RKO (cell line): ENCODE measurements around the gene CHRNA4.
"Not testable (repeated sequence)": the region's sequence is repeated elsewhere in the genome, so short reads cannot be mapped to it uniquely, and the experiment has no call there.

Experiments used
- DNase-seq: peaks from one replicate; pipeline ENCODE4 v3.0.0-alpha.2; 2016; ENCODE audit warnings: low spot score

CHRNA4 gene

GRCh38 chr20:63397946-63398450 is 36.8 kb upstream of the CHRNA4 start:
- no peak for DNase-seq

GRCh38 chr20:63397155-63397843 is 36.1 kb upstream of the CHRNA4 start:
- no peak for DNase-seq

GRCh38 chr20:63396300-63396699 is 35.2 kb upstream of the CHRNA4 start:
- no peak for DNase-seq

GRCh38 chr20:63395723-63396122 is 34.6 kb upstream of the CHRNA4 start:
- DNase-seq, result no peak

GRCh38 chr20:63394920-63395455 is 33.8 kb upstream of the CHRNA4 start:
- no peak for DNase-seq

- DNase-seq, result no peak
These were observed 33.1 kb upstream of the CHRNA4 start for GRCh38 chr20:63394069-63394919.

- no peak for DNase-seq
These were observed 32.4 kb upstream of the CHRNA4 start for GRCh38 chr20:63393566-63393965.

- no peak for DNase-seq
These were observed 31.6 kb upstream of the CHRNA4 start for GRCh38 chr20:63392465-63393365.

GRCh38 chr20:63387917-63388316 is 26.8 kb upstream of the CHRNA4 start:
- no peak for DNase-seq

- no peak for DNase-seq
These were observed 26.2 kb upstream of the CHRNA4 start for GRCh38 chr20:63387393-63387792.

- no peak for DNase-seq
These were observed 25.3 kb upstream of the CHRNA4 start for GRCh38 chr20:63386491-63386890.

GRCh38 chr20:63385819-63386218 is 24.7 kb upstream of the CHRNA4 start:
- no peak for DNase-seq

- no peak for DNase-seq
These were observed 23.2 kb upstream of the CHRNA4 start for GRCh38 chr20:63384336-63384735.

GRCh38 chr20:63383556-63383955 is 22.4 kb upstream of the CHRNA4 start:
- DNase-seq, result no peak

GRCh38 chr20:63382551-63383300 is 21.6 kb upstream of the CHRNA4 start:
- DNase-seq, result no peak

GRCh38 chr20:63381781-63382431 is 20.8 kb upstream of the CHRNA4 start:
- no peak for DNase-seq

GRCh38 chr20:63380346-63380870 is 19.3 kb upstream of the CHRNA4 start:
- no peak for DNase-seq

- DNase-seq, result not testable (repeated sequence)
These were observed 18.7 kb upstream of the CHRNA4 start for GRCh38 chr20:63379872-63380271.

- DNase-seq, result no peak
These were observed 18.1 kb upstream of the CHRNA4 start for GRCh38 chr20:63379296-63379695.

- peak; percentile 25 for DNase-seq
These were observed 17.5 kb upstream of the CHRNA4 start for GRCh38 chr20:63378626-63379025.
